Mesenchymal stem cell (in vitro differentiated cells and primary cell): ENCODE data around the gene KRT5.

ENCODE experiments used
- DNase-seq: peaks from one replicate; pipeline ENCODE4 v3.0.0-alpha.2; 2013
- H2AFZ ChIP-seq: one replicate; pipeline ENCODE4 v1.6.1; 2013; ENCODE audit warnings: low read depth, mild to moderate bottlenecking, control low read depth, inconsistent platforms, low read length, moderate library complexity
- H2AK5ac ChIP-seq: 2 replicates; pipeline ENCODE4 v1.6.1; 2013; ENCODE audit warnings: low read length, moderate library complexity, mild to moderate bottlenecking, inconsistent platforms; ENCODE audit not compliant: severe bottlenecking
- H2BK120ac ChIP-seq: one replicate; pipeline ENCODE4 v1.6.1; 2013; ENCODE audit warnings: low read depth, mild to moderate bottlenecking, inconsistent platforms, low read length, moderate library complexity
- H2BK12ac ChIP-seq, 2 experiments: one replicate each; pipeline ENCODE4 v1.6.1; 2013; ENCODE audit warnings: inconsistent platforms in 2 of 2, low read length in 2 of 2, mild to moderate bottlenecking in 2 of 2, moderate library complexity in 2 of 2, control low read depth in 1 of 2
- H2BK15ac ChIP-seq: one replicate; pipeline ENCODE4 v1.6.1; 2013; ENCODE audit warnings: mild to moderate bottlenecking, low read depth, inconsistent platforms; ENCODE audit not compliant: poor library complexity, severe bottlenecking
- H2BK5ac ChIP-seq: 2 replicates; pipeline ENCODE4 v1.6.1; 2013; ENCODE audit warnings: low read depth, mild to moderate bottlenecking, low read length, control low read depth, inconsistent platforms; ENCODE audit not compliant: poor library complexity, severe bottlenecking
- H3K14ac ChIP-seq, 2 experiments: one replicate each; pipeline ENCODE4 v1.6.1; 2013; ENCODE audit warnings: inconsistent platforms in 2 of 2, low read length in 2 of 2, control low read depth in 1 of 2, mild to moderate bottlenecking in 1 of 2, moderate library complexity in 1 of 2
- H3K18ac ChIP-seq, 2 experiments: one replicate each; pipeline ENCODE4 v1.6.1; 2013; ENCODE audit warnings: inconsistent platforms in 2 of 2, low read length in 2 of 2, control low read depth in 1 of 2, low read depth in 1 of 2, mild to moderate bottlenecking in 1 of 2
- H3K23ac ChIP-seq, 2 experiments: one replicate each; pipeline ENCODE4 v1.6.1; 2013; ENCODE audit warnings: inconsistent platforms in 2 of 2, low read length in 2 of 2, mild to moderate bottlenecking in 2 of 2, moderate library complexity in 2 of 2, control low read depth in 1 of 2
- H3K27ac ChIP-seq: 2 replicates; pipeline ENCODE4 v1.5.1; 2013; ENCODE audit warnings: mild to moderate bottlenecking, moderate library complexity, low read length, control low read depth, inconsistent platforms; ENCODE audit not compliant: poor library complexity, severe bottlenecking
- H3K27me3 ChIP-seq, 2 experiments: 2 replicates each; pipeline versions ENCODE4 v1.6.1 to v1.7.0; 2013; ENCODE audit warnings: low read length in 2 of 2, mild to moderate bottlenecking in 2 of 2, moderate library complexity in 2 of 2, control low read depth in 1 of 2, inconsistent platforms in 1 of 2; ENCODE audit not compliant: control insufficient read depth in 1 of 2, insufficient read depth in 1 of 2
- H3K36me3 ChIP-seq, 2 experiments: 2 replicates each; pipeline versions ENCODE4 v1.6.1 to v1.7.0; 2013; ENCODE audit warnings: low read length in 2 of 2, control low read depth in 1 of 2, inconsistent platforms in 1 of 2, low read depth in 1 of 2, mild to moderate bottlenecking in 1 of 2; ENCODE audit not compliant: insufficient read depth in 2 of 2, control insufficient read depth in 1 of 2
- H3K4ac ChIP-seq, 2 experiments: one replicate each; pipeline ENCODE4 v1.6.1; 2013; ENCODE audit warnings: inconsistent platforms in 2 of 2, low read length in 2 of 2, mild to moderate bottlenecking in 2 of 2, moderate library complexity in 2 of 2, control low read depth in 1 of 2, low read depth in 1 of 2
- H3K4me1 ChIP-seq: 2 replicates; pipeline ENCODE4 v1.6.1; 2013; ENCODE audit warnings: low read depth, low read length, control low read depth; ENCODE audit not compliant: control insufficient read depth, insufficient read depth
- H3K4me2 ChIP-seq: 2 replicates; pipeline ENCODE4 v1.6.1; 2013; ENCODE audit warnings: low read length, mild to moderate bottlenecking, inconsistent platforms; ENCODE audit not compliant: poor library complexity, severe bottlenecking
- H3K4me3 ChIP-seq, 2 experiments: 2 replicates each; pipeline versions ENCODE4 v1.5.1 to v1.7.0; 2013; ENCODE audit warnings: low read length in 2 of 2, mild to moderate bottlenecking in 2 of 2, control low read depth in 1 of 2, low read depth in 1 of 2; ENCODE audit not compliant: insufficient read depth in 1 of 2
- H3K79me1 ChIP-seq: replicated peaks from 2 replicates; pipeline ENCODE4 v1.6.1; 2013; ENCODE audit warnings: mild to moderate bottlenecking, control low read depth, low read length, inconsistent platforms; ENCODE audit not compliant: poor library complexity, severe bottlenecking
- H3K9ac ChIP-seq: 2 replicates; pipeline ENCODE4 v1.7.0; 2013; ENCODE audit warnings: mild to moderate bottlenecking, low read length, moderate library complexity
- H3K9me3 ChIP-seq: 2 replicates; pipeline ENCODE4 v1.7.0; 2013; ENCODE audit warnings: mild to moderate bottlenecking, low read length; ENCODE audit not compliant: control insufficient read depth
- H4K8ac ChIP-seq: one replicate; pipeline ENCODE4 v1.6.1; 2013; ENCODE audit warnings: inconsistent platforms, mild to moderate bottlenecking, low read length, moderate library complexity
- H4K91ac ChIP-seq: one replicate; pipeline ENCODE4 v1.6.1; 2013; ENCODE audit warnings: mild to moderate bottlenecking, low read length, inconsistent platforms
- whole genome bisulfite sequencing: methylation state at CpG from one replicate; pipeline ENCODE4 v1.1.7; 2013; ENCODE audit warnings: mixed read lengths; 5-methylcytosine and 5-hydroxymethylcytosine counted together

Gene KRT5

DNA sequence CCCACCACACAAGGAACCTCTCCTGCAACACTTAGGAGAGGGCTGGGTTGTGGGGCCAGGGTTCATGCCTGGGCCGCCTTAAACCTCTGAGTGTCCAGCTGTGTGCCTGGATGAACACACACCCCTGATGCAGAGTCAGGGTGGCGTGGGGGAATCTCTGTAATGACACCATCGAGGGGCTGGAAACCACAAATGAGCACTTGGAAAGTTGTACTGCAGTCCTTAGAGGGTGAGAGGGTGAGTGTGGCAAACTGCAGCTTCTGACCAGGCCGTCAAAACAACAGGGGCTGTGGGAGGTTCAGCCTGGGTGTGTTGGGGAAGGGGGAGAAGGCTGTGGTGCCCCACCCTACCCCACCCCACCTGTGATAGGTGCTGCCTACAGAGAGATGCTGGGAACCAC is 12.4 kb upstream of the KRT5 start:
- H2BK120ac ChIP-seq, result no peak overlapping the region
- no peaks in the 10 kb centered on the region for H3K36me3 ChIP-seq
- no peak overlapping the region for H2BK15ac ChIP-seq
- no peaks in the 10 kb centered on the region for H3K9me3 ChIP-seq
- no peak overlapping the region for H2AK5ac ChIP-seq
- WGBS, result 61% methylated on average over 3 of the region's 4 CpGs
- no peaks in the 10 kb centered on the region for H3K4me1 ChIP-seq
- no peak overlapping the region for H2BK5ac ChIP-seq
- H3K9ac ChIP-seq, result no peak overlapping the region
- no peak overlapping the region for H3K18ac ChIP-seq
- H4K8ac ChIP-seq, result no peak overlapping the region
- no peak for DNase-seq
- H2AFZ ChIP-seq, result no peak overlapping the region
- no peak overlapping the region for H3K27ac ChIP-seq
- no peak overlapping the region for H3K4me2 ChIP-seq
- no peaks in the 10 kb centered on the region for H3K79me1 ChIP-seq
- H2BK12ac ChIP-seq, result no peak overlapping the region
- no peak overlapping the region for H4K91ac ChIP-seq
- H3K14ac ChIP-seq, result no peak overlapping the region
- H3K4ac ChIP-seq, result no peak overlapping the region
- peaks cover 9 to 62% of the 10 kb centered on the region in 2 experiments for H3K27me3 ChIP-seq
- no peak overlapping the region for H3K23ac ChIP-seq
- H3K4me3 ChIP-seq, result no peak overlapping the region

DNA sequence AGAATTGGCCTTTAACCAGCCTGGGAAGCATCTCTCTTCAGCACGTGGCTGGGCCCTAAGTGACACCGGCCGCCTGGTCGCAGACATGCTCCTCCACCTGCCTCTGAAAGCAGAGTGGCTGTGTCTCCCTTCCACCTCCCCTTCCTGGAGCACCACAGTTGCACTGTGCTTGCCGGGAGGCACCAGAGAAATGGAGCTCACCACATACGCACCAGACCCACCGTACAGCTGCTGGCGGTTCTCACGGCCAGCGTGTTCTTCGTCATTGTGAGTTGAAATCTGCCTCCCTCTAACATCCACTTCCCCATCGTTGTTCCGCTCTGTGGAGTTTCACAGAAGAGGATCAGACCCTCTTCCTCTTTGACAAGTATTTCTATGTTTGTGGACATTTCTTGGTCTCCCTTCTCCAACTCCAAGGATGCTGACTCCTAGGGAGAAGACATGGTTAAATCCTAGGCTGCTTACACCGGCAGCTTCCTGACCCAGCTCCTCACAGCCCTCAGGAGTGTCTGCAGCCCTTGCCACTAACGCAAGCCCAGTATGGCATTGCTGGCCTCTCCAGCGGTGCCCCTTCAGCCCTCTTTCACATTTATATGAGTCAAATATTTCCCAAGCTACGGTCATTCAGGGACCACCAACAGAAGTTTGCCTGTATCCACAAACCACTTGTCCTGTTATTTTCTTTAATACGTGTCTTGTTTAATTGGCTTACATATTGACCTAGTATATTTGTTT is 11.5 kb upstream of the KRT5 start:
- no peak overlapping the region for H3K23ac ChIP-seq
- H3K79me1 ChIP-seq, result no peaks in the 10 kb centered on the region
- no peaks in the 10 kb centered on the region for H3K9me3 ChIP-seq
- no peak overlapping the region for H2AFZ ChIP-seq
- no peak overlapping the region for H3K4me2 ChIP-seq
- no peaks in the 10 kb centered on the region for H3K4me1 ChIP-seq
- 92% methylated on average over 16 of the region's 18 CpGs for WGBS
- H4K91ac ChIP-seq, result no peak overlapping the region
- H3K14ac ChIP-seq, result no peak overlapping the region
- H3K36me3 ChIP-seq, result no peaks in the 10 kb centered on the region
- no peak for DNase-seq
- H3K27ac ChIP-seq, result no peak overlapping the region
- H2AK5ac ChIP-seq, result no peak overlapping the region
- no peak overlapping the region for H2BK15ac ChIP-seq
- no peak overlapping the region for H4K8ac ChIP-seq
- H2BK5ac ChIP-seq, result no peak overlapping the region
- H3K4ac ChIP-seq, result no peak overlapping the region
- no peak overlapping the region for H3K18ac ChIP-seq
- peaks cover 9 to 60% of the 10 kb centered on the region in 2 experiments for H3K27me3 ChIP-seq
- no peak overlapping the region for H3K9ac ChIP-seq
- no peak overlapping the region for H2BK120ac ChIP-seq
- H2BK12ac ChIP-seq, result no peak overlapping the region
- no peak overlapping the region for H3K4me3 ChIP-seq

DNA sequence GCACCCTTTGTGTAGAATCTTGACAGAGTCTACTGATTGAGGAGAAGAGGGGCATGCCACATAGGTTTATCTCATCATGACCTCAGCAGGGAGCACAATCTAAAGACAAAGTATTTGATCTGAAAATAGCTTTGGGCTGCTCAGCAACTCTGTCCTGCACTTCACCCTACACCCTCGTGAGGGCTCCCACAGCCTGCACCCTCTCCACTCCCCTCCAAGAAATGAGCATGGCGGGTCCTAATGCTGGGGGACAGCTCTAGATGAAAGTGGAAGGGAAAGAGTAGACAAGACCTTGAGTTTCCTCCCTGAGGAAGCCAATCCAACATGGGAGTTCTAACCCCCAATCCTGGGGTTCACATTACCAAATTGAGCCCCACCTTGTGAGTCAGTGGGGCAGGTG is 10.7 kb upstream of the KRT5 start:
- Histone ChIP-seq H3K4me3 (no peak overlapping the region), H3K27ac (no peak overlapping the region), H3K27me3 (peaks cover 9 to 67% of the 10 kb centered on the region in 2 experiments), H3K23ac (no peak overlapping the region), H4K8ac (no peak overlapping the region), H3K4me2 (no peak overlapping the region), H2BK15ac (no peak overlapping the region), H3K9me3 (no peaks in the 10 kb centered on the region), H2AFZ (no peak overlapping the region), H3K9ac (no peak overlapping the region), H3K79me1 (no peaks in the 10 kb centered on the region), H2BK12ac (no peak overlapping the region), H3K4me1 (no peaks in the 10 kb centered on the region), H2BK5ac (no peak overlapping the region), H3K36me3 (no peaks in the 10 kb centered on the region), H2BK120ac (no peak overlapping the region), H2AK5ac (no peak overlapping the region), H3K14ac (no peak overlapping the region), H4K91ac (no peak overlapping the region), H3K18ac (no peak overlapping the region), H3K4ac (no peak overlapping the region)
- no peak for DNase-seq
- WGBS, result 57% methylated on average over 1 of the region's 2 CpGs

DNA sequence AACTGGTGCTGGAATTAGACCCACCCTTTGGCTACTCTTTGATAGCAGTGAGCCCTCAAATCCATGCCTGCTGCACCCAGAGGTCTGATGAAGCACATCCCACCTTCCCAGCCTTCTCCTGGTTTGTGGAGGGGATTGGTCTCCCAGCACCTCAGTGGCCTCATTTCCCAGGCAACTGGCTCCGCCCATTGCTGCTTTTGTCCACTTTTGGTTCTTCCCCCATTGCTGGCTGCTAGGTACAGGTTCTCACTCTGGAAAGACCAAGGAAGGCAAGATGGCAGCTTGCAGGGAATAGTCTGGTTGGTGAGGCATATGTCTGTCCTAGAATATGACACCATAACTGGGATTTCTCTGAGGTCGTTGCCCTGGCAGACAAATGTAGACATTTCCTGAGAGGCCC is 10.2 kb upstream of the KRT5 start:
- H3K27ac ChIP-seq, result no peak overlapping the region
- DNase-seq, result no peak
- no peaks in the 10 kb centered on the region for H3K79me1 ChIP-seq
- H2AFZ ChIP-seq, result no peak overlapping the region
- H3K9ac ChIP-seq, result no peak overlapping the region
- H3K27me3 ChIP-seq, result peaks cover 9 to 73% of the 10 kb centered on the region in 2 experiments
- H3K36me3 ChIP-seq, result no peaks in the 10 kb centered on the region
- H3K4ac ChIP-seq, result no peak overlapping the region
- H3K23ac ChIP-seq, result no peak overlapping the region
- no peak overlapping the region for H2BK5ac ChIP-seq
- H3K14ac ChIP-seq, result no peak overlapping the region
- H3K18ac ChIP-seq, result no peak overlapping the region
- no peak overlapping the region for H2AK5ac ChIP-seq
- no peak overlapping the region for H3K4me2 ChIP-seq
- no peak overlapping the region for H2BK12ac ChIP-seq
- no peaks in the 10 kb centered on the region for H3K4me1 ChIP-seq
- 84% methylated on average over 2 of the region's 2 CpGs for WGBS
- H4K8ac ChIP-seq, result no peak overlapping the region
- H3K9me3 ChIP-seq, result no peaks in the 10 kb centered on the region
- no peak overlapping the region for H2BK120ac ChIP-seq
- no peak overlapping the region for H3K4me3 ChIP-seq
- no peak overlapping the region for H4K91ac ChIP-seq
- H2BK15ac ChIP-seq, result no peak overlapping the region
